ENCODE measurements around the gene FOSB. TPM values are rescaled to one million over a fixed set of nuclear protein-coding genes. Genes with fewer than 3 reads are reported as not detected.
"Not testable (repeated sequence)": the region's sequence is repeated elsewhere in the genome, so short reads cannot be mapped to it uniquely, and the experiment has no call there.

The FOSB gene
- total RNA-seq, 1 donor from 2014 or later: 2.1 TPM

DNA sequence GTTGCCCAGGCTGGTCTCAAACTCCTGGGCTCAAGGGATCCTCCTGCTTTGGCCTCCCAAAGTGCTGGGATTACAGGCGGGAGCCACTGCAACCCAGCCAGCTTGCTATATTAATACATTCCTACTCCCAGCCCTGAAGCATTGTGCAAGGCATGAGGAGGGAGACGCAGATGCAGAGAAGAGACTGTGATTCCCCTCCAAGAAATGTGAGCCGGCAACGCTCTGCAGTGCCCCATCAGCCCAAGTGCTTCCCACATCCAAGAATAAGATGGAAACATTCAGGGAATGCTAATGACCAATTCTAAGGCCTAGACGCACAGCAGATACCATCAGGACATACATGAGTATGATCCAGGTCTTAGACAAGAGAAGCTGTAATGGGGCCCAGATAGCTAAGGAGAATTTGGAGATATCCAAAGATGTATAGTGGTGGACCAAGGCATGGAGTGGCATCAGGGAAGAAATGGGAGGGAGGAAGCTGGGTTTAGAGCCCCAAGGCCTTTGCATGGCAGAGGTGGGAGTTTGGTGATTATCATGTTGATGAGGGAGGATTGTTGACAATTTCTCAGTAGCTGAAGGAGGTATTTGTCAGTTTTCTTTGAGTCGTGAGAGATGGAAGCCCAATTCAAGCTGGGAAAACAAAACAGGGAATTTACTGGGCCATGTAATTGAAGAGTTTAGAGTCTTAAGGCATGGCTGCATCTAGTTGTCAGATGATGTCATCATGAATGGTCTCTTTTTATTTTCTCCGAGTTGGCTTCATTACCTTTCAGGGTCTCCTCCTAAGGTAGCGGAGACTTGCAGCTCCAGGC, 33.3 kb downstream of the FOSB start:
- intact Hi-C loops (cut with micrococcal nuclease): no loop called here

- intact Hi-C loops (cut with micrococcal nuclease): no loop called here
Measured at GRCh38 chr19:45501730-45502014, 33.9 kb downstream of the FOSB start.

GRCh38 chr19:45502111-45502510, 34.3 kb downstream of the FOSB start:
- intact Hi-C loops (cut with micrococcal nuclease): no loop called here

- intact Hi-C loops (cut with micrococcal nuclease): no loop called here
Measured at GRCh38 chr19:45503909-45504308, 36.1 kb downstream of the FOSB start.

DNA sequence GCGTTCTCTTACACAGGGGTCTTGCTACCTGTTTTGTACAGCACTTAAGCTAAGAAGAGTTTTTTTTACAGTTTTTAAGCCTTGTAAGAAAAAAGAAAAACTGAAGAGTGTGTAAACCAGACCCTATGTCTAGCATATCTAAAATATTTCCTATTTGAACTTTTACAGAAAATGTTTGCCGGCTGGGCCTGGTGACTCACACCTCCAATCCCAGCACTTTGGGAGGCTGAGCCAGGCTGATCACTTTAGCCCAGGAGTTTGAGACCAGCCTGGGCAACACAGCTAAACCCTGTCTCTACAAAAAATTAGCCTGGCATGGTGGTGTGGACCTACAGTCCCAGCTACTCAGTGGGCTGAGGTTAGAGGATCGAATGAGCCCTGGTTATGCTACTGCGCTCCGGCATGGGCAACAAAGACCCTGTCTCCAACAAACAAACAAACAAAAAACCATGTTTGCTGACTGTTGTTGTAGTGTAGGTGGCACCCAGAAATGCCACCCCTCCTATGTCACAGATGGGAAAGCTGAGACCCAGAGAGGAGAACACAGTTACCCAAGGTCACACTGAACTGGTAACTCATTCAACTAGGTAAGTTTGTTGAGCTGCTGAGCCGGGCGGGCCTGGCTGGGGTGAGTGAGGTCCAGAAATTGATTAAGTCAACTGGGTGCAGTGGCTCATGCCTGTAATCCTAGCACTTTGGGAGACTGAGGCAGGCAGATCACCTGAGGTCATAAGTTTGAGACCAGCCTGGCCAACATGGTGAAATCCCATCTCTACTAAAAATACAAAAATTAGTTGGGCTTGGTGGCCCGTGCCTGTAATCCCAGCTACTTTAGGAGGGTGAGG, 37.6 kb downstream of the FOSB start:
- intact Hi-C loops (cut with micrococcal nuclease): loop anchor here (5.0 kb wide), 2 partner anchors 187 to 753 kb away; partner anchors contain the start of genes QPCTL and SNRPD2

- intact Hi-C loops (cut with micrococcal nuclease): loop anchor here (1.0 to 5.0 kb wide), 7 partner anchors 9 to 754 kb away; partner anchors contain the start of genes QPCTL, RTN2 and SNRPD2
Measured at GRCh38 chr19:45505996-45506245, 38.1 kb downstream of the FOSB start.

GRCh38 chr19:45506246-45506988, 38.6 kb downstream of the FOSB start:
- intact Hi-C loops (cut with micrococcal nuclease): loop anchor here (1.0 to 5.0 kb wide), 7 partner anchors 9 to 754 kb away; partner anchors contain the start of genes QPCTL, RTN2 and SNRPD2

DNA sequence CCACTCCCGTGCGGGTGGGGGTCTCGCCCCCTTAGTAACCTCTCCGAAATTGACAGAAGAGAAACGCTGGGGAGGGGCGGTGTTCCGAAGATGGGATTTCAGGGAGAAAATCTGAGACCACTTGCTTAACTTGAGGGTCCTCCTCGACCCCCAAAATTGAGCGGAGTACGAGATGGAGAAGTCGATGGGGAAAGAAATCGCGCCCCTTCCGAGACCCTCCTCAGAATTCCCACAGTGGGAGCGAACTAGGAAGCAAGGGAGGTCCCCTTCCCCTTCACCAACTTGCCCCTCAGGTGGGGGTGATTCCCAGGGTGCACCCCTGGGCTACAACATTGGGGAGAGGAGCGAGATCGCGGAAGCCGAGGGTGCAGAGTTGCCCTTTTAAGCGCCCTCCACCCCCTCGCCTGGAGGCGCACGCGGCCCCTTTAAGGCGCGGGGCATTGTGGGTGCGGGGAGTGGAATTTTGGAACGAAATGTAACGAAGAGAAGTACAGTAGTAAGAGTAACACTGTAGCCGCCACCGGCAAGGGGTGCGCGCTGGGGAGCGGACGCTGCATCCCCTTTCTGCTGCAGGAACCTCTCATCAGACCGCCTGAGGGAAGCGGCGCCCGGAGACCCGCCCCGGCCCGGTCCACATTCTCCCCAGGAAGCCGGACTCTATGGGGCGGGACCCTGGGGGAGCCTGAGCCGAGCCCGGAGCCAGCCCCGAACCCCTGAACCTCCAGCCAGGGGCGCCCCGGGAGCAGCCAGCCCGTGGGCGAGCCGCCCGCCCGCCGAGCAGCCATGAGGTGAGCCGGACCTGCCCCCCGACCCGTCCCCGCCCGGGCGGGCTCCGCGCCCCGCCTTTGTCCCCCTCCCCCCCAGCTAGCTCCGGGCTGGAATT, 39.4 kb downstream of the FOSB start, which contains the start of gene VASP:
TSS of gene VASP (plus strand) at position 491 of the 883 bp plus-strand sequence. CDS start at position 784, 293 bp downstream.
- intact Hi-C loops (cut with micrococcal nuclease): loop anchor here (1.0 to 5.0 kb wide), 10 partner anchors 10 to 755 kb away; partner anchors contain the start of genes IRF2BP1, OPA3, POLR1G and QPCTL

GRCh38 chr19:45507872-45508416, 40.1 kb downstream of the FOSB start:
- intact Hi-C loops (cut with micrococcal nuclease): loop anchor here (1.0 to 5.0 kb wide), 9 partner anchors 15 to 756 kb away; partner anchors contain the start of genes IRF2BP1, OPA3, POLR1G and QPCTL

DNA sequence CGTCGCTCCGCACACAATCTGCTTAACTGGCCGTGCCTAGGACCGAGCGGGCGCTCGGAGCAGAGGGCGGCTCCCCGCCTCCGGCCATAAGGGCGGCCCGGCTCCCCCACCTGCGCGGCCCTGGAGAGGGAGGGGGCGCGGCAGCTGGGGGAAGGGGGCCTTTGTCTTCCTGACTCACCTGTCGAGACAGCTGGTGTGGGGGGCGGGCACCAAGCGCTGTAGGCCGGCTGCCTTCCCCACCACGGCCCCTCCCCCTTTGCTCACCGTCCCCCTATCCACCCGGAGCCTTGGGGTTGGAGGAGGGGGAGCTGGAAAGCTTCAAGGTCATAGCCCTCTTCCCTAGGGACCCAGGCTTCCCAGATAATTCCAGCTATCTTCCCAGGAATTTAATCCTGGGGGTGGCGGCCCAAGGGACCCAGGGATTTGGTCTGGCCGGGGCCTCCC, 40.6 kb downstream of the FOSB start:
- intact Hi-C loops (cut with micrococcal nuclease): loop anchor here (5.0 kb wide), 2 partner anchors 184 to 756 kb away; partner anchors contain the start of genes QPCTL and SNRPD2

- intact Hi-C loops (cut with micrococcal nuclease): loop anchor here (5.0 kb wide), 2 partner anchors 183 to 757 kb away; partner anchors contain the start of genes QPCTL and SNRPD2
Measured at GRCh38 chr19:45508861-45509691, 41.3 kb downstream of the FOSB start.

DNA sequence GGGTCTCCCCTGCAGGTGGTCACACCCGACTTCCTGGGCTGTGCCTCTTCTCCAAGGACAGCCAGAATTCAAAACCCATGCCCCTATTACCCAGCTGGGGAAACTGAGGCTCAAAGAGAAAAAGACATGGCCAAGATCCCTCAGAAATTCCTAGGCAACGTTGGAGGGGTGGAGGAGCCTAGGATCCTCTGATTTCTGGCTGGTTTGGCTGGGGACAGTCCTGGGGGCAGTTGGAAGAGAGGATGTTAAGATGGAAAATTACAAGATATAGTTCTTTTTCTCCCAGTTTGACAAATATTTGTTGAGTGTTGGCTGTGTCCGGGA, 41.9 kb downstream of the FOSB start:
- intact Hi-C loops (cut with micrococcal nuclease): loop anchor here (5.0 kb wide), 2 partner anchors 183 to 757 kb away; partner anchors contain the start of genes QPCTL and SNRPD2

DNA sequence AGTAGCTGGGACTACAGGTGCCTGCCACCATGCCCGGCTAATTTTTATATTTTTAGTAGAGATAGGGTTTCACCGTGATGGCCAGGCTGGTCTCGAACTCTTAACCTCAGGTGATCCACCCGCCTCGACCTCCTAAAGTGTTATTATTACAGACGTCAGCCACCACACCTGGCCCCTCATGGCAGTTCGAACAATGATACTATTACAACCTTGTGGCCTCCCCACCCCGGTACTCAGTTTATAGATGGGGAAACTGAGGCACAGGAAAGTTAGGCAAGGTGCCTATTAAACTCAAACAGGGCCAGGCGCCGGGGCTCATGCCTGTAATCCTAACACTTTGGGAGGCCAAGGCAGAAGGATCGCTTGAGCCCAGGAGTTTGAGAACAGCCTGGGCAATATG, 42.6 kb downstream of the FOSB start:
- intact Hi-C loops (cut with micrococcal nuclease): not testable (repeated sequence)

DNA sequence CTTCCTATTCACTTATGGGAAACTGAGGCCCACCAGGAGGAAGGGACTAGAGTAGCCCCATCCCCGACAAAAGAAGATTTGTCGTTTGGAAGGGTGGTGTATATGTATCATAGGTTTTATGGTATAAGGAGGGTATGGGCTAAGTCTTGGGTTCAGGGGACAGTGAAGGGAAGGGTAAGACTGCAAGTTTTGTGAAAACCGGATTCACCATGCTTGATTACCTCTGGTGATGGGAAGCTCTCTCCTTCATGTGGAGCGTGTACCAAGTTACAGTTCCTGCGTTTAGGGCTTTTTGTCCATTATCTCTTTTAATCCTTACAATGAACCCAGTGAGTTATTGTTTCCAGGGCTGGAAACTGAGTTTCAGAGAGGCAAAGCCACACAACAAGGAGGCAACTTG, 43.3 kb downstream of the FOSB start:
- intact Hi-C loops (cut with micrococcal nuclease): no loop called here

GRCh38 chr19:45512881-45513483, 45.2 kb downstream of the FOSB start:
- intact Hi-C loops (cut with micrococcal nuclease): no loop called here

DNA sequence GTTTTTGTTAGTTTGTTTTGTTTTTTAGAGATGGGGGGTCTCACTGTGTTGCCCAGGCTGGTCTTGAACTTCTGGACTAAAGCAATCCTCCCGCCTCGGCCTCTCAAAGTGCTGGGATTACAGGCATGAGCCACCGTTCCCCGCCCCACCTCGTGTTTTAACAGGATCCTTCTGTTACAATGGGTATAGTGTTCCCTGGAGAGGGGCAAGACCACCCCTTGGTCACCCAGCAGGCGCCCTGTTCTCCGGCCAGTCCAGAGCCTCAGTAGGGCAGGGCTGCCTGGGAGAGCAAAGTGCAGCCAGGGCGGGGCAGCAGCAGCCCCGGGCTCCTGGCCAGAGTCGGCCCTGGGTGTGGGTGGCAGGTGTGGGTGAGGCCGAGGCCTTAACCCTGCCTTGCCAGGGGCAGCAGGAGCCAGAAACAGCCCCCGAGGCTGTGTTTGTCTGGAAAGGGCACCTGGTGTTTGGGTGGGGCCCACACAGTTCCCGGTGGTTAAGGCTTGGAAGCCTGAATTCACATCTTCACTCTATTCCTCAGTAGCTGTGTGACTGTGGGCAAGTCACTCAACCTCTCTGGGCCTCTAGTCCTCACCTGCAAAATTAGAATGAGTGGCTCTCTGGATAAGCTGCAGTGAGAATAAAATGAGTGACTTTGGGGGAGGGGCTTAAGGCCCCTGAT, 46.7 kb downstream of the FOSB start:
- intact Hi-C loops (cut with micrococcal nuclease): no loop called here

DNA sequence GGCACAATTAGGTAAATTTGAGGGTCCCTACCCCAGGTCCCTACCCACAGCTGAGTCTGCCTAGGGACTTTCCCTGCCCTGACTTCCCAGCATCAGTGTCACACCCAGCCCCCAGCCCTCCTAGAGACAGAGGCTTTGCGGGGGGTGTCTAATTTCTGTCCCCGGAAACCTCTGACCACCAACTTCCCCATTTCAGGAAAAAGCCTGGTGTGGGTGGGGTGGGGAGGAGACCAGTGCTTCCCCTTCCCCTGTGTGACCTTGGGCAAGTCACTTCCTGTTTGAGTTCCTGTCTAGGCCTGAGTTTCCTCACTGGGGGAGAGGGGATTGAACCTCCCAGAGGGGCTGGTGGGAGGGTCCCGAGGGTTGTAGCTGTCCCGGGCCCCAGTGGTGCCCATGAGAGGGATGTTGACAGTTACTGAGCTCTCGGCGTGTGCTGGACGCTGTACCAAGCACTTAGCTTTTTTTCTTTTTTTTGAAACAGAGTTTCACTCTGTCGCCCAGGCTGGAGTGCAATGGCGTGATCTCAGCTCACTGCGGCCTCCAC, 47.4 kb downstream of the FOSB start:
- intact Hi-C loops (cut with micrococcal nuclease): no loop called here
